Activated CD8-positive, alpha-beta memory T cell treated with anti-CD3 and anti-CD28 coated beads, Interleukin-2, amount 50 U/mL, for 4 hours (primary cell): Measurements from ENCODE around the gene ADCY2.
A peak's percentile ranks its signal among the peaks of the same experiment; 100 is the strongest.

ENCODE experiments used
- DNase-seq: peaks from one replicate; pipeline ENCODE4 v3.0.0-alpha.2; 2020

Gene ADCY2

GRCh38 chr5:7850395-7851239 lies 454.7 kb downstream of the ADCY2 start, which contains the start of gene CFAP90:
Gene CFAP90, minus strand, starts transcription at chr5:7851133. Its CDS starts 112 bp downstream, at chr5:7851021.
- peak; percentile 23 for DNase-seq

- DNase-seq = no peak
These were observed 455.3 kb downstream of the ADCY2 start for GRCh38 chr5:7851240-7851592.

GRCh38 chr5:7851617-7852289 lies 455.8 kb downstream of the ADCY2 start:
- DNase-seq = no peak

GRCh38 chr5:7852542-7852941 lies 456.6 kb downstream of the ADCY2 start:
- no peak for DNase-seq

- DNase-seq = no peak
These were observed 457.1 kb downstream of the ADCY2 start for GRCh38 chr5:7852988-7853387.

GRCh38 chr5:7855611-7856010 lies 459.7 kb downstream of the ADCY2 start:
- DNase-seq = no peak

GRCh38 chr5:7856855-7857254 lies 460.9 kb downstream of the ADCY2 start:
- DNase-seq = no peak

- DNase-seq = no peak
These were observed 461.4 kb downstream of the ADCY2 start for GRCh38 chr5:7857361-7857760.

GRCh38 chr5:7857926-7858632 lies 462.1 kb downstream of the ADCY2 start:
- DNase-seq = no peak

GRCh38 chr5:7866196-7866595 lies 470.3 kb downstream of the ADCY2 start:
- no peak for DNase-seq

GRCh38 chr5:7867260-7867659 lies 471.3 kb downstream of the ADCY2 start:
- DNase-seq = no peak

GRCh38 chr5:7868427-7868772 lies 472.5 kb downstream of the ADCY2 start:
- no peak for DNase-seq

GRCh38 chr5:7868773-7869473 lies 473.0 kb downstream of the ADCY2 start, which contains the start of the genes FASTKD3 and MTRR:
Gene FASTKD3, minus strand, starts transcription at chr5:7869031. Its CDS starts 948 bp downstream, at chr5:7868083.
Gene MTRR, plus strand, starts transcription at chr5:7869148. Its CDS starts 1,647 bp downstream, at chr5:7870795.
- peak; percentile 90 for DNase-seq

- DNase-seq = no peak
These were observed 473.7 kb downstream of the ADCY2 start for GRCh38 chr5:7869474-7870136.

- DNase-seq = no peak
These were observed 475.7 kb downstream of the ADCY2 start for GRCh38 chr5:7871653-7872052.

GRCh38 chr5:7872517-7873130 lies 476.7 kb downstream of the ADCY2 start:
- no peak for DNase-seq

GRCh38 chr5:7873216-7873615 lies 477.3 kb downstream of the ADCY2 start:
- no peak for DNase-seq

GRCh38 chr5:7874639-7875038 lies 478.7 kb downstream of the ADCY2 start:
- DNase-seq = no peak

GRCh38 chr5:7875151-7875550 lies 479.2 kb downstream of the ADCY2 start:
- no peak for DNase-seq

- DNase-seq = no peak
These were observed 480.9 kb downstream of the ADCY2 start for GRCh38 chr5:7876867-7877266.

- DNase-seq = no peak
These were observed 481.9 kb downstream of the ADCY2 start for GRCh38 chr5:7877851-7878250.

- no peak for DNase-seq
These were observed 482.5 kb downstream of the ADCY2 start for GRCh38 chr5:7878381-7878873.
